HepG2 (cell line): ENCODE data around the gene KIN. TPM values are rescaled to one million over a fixed set of nuclear protein-coding genes. Genes with fewer than 3 reads are reported as not detected.

ENCODE experiments used
- DR1 ChIP-seq: sonication (generic); formaldehyde crosslinking; IDR thresholded peaks from 2 replicates; pipeline ENCODE4 v1.8.0; 2021; ENCODE audit warnings: mild to moderate bottlenecking, missing genetic modification reagents, inconsistent platforms
- GABPA ChIP-seq, 2 experiments: IDR thresholded peaks; 2 replicates each; pipeline ENCODE4 v1.6.1; 2011 to 2016; ENCODE audit warnings: low read depth in 2 of 2, low read length in 1 of 2, missing biosample characterization in 1 of 2, missing genetic modification characterization in 1 of 2
- HOXA5 ChIP-seq: sonication (generic); formaldehyde crosslinking; IDR thresholded peaks from 2 replicates; pipeline ENCODE4 v1.4.0; 2020; ENCODE audit warnings: missing genetic modification reagents
- KDM4B ChIP-seq: sonication (generic); formaldehyde crosslinking; IDR thresholded peaks from 2 replicates; pipeline ENCODE4 v1.4.0; 2020; ENCODE audit warnings: missing genetic modification reagents
- MED13 ChIP-seq: sonication (generic); formaldehyde crosslinking; IDR thresholded peaks from 2 replicates; pipeline ENCODE4 v1.5.0; 2020; ENCODE audit warnings: missing genetic modification reagents
- MEIS1 ChIP-seq: sonication (generic); formaldehyde crosslinking; IDR thresholded peaks from 2 replicates; pipeline ENCODE4 v1.9.0; 2021; ENCODE audit warnings: mild to moderate bottlenecking, missing genetic modification reagents, moderate library complexity, borderline replicate concordance
- SIX1 ChIP-seq: sonication (generic); formaldehyde crosslinking; IDR thresholded peaks from 2 replicates; pipeline ENCODE4 v1.4.0; 2020; ENCODE audit warnings: missing genetic modification reagents, borderline replicate concordance
- ZNF577 ChIP-seq: sonication (generic); formaldehyde crosslinking; IDR thresholded peaks from 2 replicates; pipeline ENCODE4 v1.4.0; 2020; ENCODE audit warnings: mild to moderate bottlenecking, low read depth, missing genetic modification reagents, borderline replicate concordance
- polyA plus RNA-seq, 8 experiments: library from polyadenylated mRNA; depleted of rRNA in 3 of 8; stranded (reverse) in 7 of 8; unstranded in 1 of 8; fragments of >200 nt; fragmentation: Illumina TruSeq in 4 of 8; extraction: Trizol in 4 of 8; gene quantifications; 2 replicates each; pipeline versions ENCODE4 v1.2.1 to v1.2.3, GENCODE V29; 2011 to 2016; ENCODE audit warnings: low read depth in 4 of 8, missing spikeins in 1 of 8, mixed read lengths in 1 of 8; ENCODE audit not compliant: insufficient read depth in 1 of 8
- total RNA-seq, 5 experiments: library from RNA; depleted of rRNA; stranded (reverse); fragments of >200 nt; fragmentation: Illumina TruSeq; extraction: Trizol; gene quantifications; 2 replicates each; pipeline ENCODE4 v1.2.3, GENCODE V29; 2016; ENCODE audit warnings: low read depth in 1 of 5
- TF ChIP-seq, protein P1 (sequence below): sonication (generic); formaldehyde crosslinking; IDR thresholded peaks from 2 replicates; pipeline ENCODE4 v1.4.0; 2020; ENCODE audit warnings: missing genetic modification reagents
- TF ChIP-seq, protein P2 (sequence below): sonication (generic); formaldehyde crosslinking; IDR thresholded peaks from 2 replicates; pipeline ENCODE4 v1.8.0; 2022; ENCODE audit warnings: missing genetic modification reagents, mild to moderate bottlenecking, moderate library complexity, borderline replicate concordance
- TF ChIP-seq, protein P3 (sequence below): sonication (generic); formaldehyde crosslinking; IDR thresholded peaks from 2 replicates; pipeline ENCODE4 v1.4.0; 2020; ENCODE audit warnings: missing genetic modification reagents, borderline replicate concordance
- TF ChIP-seq, protein P4 (sequence below): sonication (generic); formaldehyde crosslinking; IDR thresholded peaks from 2 replicates; pipeline ENCODE4 v1.4.0; 2020; ENCODE audit warnings: missing genetic modification reagents, low read depth, mild to moderate bottlenecking, borderline replicate concordance
- TF ChIP-seq, protein P5 (sequence below): IDR thresholded peaks from 2 replicates; pipeline ENCODE4 v1.6.1; 2016; ENCODE audit warnings: mild to moderate bottlenecking
- TF ChIP-seq, protein P6 (sequence below): sonication (generic); formaldehyde crosslinking; IDR thresholded peaks from 2 replicates; pipeline ENCODE4 v1.5.0; 2020; ENCODE audit warnings: mild to moderate bottlenecking, missing genetic modification reagents, borderline replicate concordance

Gene KIN
- total and polyA plus RNA-seq, 2 of the 13 experiments (the other 11 are each of a cell fraction or from before 2014, with no cell fraction given) = 4.9 to 23.2 TPM

DNA sequence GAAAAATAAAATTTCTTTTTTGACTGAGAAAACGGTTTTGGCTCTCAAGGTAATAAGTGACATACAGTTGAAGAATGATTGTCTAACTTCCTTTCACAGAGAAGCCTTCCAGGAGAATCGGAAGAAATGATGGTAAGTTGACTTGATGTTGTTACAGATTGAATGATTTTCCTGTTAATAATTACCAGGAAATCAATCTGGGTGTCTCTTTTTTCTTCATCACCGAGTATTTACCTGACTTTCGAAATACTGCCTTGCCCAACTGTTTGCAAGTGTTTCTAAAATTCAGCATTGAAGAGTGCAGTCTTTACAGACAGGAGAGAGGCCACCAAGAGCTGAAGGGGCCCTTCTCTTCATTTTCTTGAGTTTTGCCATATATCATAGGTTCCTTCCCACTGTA lies 80.7 kb downstream of the KIN start (continued):
- TF ChIP-seq GABPA (IDR thresholded peaks at IDR 0.05; ENCODE audit: low read depth, low read length) (no peak), GABPA (CRISPR knock-in tag; IDR thresholded peaks at IDR 0.05; ENCODE audit: low read depth) (peak; percentile 31; the same call in 1 of the 2 replicates), HOXA5 (peak; percentile 88; the same call in 1 of the 2 replicates), SIX1 (CRISPR knock-in tag) (peak; percentile 90), MED13 (peak; percentile 97), MEIS1 (peak; percentile 86; the same call in 1 of the 2 replicates), DR1 (CRISPR knock-in tag) (no peak), ZNF577 (CRISPR knock-in tag) (no peak), KDM4B (CRISPR knock-in tag) (peak; percentile 84; the same call in 1 of the 2 replicates)
- TF ChIP-seq, protein P1, sequence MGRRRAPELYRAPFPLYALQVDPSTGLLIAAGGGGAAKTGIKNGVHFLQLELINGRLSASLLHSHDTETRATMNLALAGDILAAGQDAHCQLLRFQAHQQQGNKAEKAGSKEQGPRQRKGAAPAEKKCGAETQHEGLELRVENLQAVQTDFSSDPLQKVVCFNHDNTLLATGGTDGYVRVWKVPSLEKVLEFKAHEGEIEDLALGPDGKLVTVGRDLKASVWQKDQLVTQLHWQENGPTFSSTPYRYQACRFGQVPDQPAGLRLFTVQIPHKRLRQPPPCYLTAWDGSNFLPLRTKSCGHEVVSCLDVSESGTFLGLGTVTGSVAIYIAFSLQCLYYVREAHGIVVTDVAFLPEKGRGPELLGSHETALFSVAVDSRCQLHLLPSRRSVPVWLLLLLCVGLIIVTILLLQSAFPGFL = no peak
- TF ChIP-seq, protein P2, sequence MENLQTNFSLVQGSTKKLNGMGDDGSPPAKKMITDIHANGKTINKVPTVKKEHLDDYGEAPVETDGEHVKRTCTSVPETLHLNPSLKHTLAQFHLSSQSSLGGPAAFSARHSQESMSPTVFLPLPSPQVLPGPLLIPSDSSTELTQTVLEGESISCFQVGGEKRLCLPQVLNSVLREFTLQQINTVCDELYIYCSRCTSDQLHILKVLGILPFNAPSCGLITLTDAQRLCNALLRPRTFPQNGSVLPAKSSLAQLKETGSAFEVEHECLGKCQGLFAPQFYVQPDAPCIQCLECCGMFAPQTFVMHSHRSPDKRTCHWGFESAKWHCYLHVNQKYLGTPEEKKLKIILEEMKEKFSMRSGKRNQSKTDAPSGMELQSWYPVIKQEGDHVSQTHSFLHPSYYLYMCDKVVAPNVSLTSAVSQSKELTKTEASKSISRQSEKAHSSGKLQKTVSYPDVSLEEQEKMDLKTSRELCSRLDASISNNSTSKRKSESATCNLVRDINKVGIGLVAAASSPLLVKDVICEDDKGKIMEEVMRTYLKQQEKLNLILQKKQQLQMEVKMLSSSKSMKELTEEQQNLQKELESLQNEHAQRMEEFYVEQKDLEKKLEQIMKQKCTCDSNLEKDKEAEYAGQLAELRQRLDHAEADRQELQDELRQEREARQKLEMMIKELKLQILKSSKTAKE (CRISPR knock-in tag) = no peak
- TF ChIP-seq, protein P3, sequence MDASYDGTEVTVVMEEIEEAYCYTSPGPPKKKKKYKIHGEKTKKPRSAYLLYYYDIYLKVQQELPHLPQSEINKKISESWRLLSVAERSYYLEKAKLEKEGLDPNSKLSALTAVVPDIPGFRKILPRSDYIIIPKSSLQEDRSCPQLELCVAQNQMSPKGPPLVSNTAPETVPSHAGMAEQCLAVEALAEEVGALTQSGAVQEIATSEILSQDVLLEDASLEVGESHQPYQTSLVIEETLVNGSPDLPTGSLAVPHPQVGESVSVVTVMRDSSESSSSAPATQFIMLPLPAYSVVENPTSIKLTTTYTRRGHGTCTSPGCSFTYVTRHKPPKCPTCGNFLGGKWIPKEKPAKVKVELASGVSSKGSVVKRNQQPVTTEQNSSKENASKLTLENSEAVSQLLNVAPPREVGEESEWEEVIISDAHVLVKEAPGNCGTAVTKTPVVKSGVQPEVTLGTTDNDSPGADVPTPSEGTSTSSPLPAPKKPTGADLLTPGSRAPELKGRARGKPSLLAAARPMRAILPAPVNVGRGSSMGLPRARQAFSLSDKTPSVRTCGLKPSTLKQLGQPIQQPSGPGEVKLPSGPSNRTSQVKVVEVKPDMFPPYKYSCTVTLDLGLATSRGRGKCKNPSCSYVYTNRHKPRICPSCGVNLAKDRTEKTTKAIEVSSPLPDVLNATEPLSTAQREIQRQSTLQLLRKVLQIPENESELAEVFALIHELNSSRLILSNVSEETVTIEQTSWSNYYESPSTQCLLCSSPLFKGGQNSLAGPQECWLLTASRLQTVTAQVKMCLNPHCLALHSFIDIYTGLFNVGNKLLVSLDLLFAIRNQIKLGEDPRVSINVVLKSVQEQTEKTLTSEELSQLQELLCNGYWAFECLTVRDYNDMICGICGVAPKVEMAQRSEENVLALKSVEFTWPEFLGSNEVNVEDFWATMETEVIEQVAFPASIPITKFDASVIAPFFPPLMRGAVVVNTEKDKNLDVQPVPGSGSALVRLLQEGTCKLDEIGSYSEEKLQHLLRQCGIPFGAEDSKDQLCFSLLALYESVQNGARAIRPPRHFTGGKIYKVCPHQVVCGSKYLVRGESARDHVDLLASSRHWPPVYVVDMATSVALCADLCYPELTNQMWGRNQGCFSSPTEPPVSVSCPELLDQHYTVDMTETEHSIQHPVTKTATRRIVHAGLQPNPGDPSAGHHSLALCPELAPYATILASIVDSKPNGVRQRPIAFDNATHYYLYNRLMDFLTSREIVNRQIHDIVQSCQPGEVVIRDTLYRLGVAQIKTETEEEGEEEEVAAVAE (CRISPR knock-in tag) = peak; percentile 67; the same call in 1 of the 2 replicates
- TF ChIP-seq, protein P4, sequence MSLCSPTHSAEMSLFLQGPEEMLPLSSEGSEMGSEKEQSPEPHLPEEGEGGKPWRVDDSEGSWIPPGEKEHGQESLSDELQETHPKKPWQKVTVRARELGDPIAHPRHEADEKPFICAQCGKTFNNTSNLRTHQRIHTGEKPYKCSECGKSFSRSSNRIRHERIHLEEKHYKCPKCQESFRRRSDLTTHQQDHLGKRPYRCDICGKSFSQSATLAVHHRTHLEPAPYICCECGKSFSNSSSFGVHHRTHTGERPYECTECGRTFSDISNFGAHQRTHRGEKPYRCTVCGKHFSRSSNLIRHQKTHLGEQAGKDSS = no peak
- TF ChIP-seq, protein P5, sequence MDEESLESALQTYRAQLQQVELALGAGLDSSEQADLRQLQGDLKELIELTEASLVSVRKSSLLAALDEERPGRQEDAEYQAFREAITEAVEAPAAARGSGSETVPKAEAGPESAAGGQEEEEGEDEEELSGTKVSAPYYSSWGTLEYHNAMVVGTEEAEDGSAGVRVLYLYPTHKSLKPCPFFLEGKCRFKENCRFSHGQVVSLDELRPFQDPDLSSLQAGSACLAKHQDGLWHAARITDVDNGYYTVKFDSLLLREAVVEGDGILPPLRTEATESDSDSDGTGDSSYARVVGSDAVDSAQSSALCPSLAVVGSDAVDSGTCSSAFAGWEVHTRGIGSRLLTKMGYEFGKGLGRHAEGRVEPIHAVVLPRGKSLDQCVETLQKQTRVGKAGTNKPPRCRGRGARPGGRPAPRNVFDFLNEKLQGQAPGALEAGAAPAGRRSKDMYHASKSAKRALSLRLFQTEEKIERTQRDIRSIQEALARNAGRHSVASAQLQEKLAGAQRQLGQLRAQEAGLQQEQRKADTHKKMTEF (CRISPR knock-in tag) = peak; percentile 98
- TF ChIP-seq, protein P6, sequence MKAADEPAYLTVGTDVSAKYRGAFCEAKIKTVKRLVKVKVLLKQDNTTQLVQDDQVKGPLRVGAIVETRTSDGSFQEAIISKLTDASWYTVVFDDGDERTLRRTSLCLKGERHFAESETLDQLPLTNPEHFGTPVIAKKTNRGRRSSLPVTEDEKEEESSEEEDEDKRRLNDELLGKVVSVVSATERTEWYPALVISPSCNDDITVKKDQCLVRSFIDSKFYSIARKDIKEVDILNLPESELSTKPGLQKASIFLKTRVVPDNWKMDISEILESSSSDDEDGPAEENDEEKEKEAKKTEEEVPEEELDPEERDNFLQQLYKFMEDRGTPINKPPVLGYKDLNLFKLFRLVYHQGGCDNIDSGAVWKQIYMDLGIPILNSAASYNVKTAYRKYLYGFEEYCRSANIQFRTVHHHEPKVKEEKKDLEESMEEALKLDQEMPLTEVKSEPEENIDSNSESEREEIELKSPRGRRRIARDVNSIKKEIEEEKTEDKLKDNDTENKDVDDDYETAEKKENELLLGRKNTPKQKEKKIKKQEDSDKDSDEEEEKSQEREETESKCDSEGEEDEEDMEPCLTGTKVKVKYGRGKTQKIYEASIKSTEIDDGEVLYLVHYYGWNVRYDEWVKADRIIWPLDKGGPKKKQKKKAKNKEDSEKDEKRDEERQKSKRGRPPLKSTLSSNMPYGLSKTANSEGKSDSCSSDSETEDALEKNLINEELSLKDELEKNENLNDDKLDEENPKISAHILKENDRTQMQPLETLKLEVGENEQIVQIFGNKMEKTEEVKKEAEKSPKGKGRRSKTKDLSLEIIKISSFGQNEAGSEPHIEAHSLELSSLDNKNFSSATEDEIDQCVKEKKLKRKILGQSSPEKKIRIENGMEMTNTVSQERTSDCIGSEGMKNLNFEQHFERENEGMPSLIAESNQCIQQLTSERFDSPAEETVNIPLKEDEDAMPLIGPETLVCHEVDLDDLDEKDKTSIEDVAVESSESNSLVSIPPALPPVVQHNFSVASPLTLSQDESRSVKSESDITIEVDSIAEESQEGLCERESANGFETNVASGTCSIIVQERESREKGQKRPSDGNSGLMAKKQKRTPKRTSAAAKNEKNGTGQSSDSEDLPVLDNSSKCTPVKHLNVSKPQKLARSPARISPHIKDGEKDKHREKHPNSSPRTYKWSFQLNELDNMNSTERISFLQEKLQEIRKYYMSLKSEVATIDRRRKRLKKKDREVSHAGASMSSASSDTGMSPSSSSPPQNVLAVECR (CRISPR knock-in tag) = peak; percentile 60; the same call in 1 of the 2 replicates
